H1 (cell line): Measurements from ENCODE around the gene SPTBN4. TPM values are rescaled to one million over a fixed set of nuclear protein-coding genes. Genes with fewer than 3 reads are reported as not detected.

ENCODE experiments used
- CTCF ChIA-PET: fragments of 300-600 bp; sonication (Branson Sonifier 250); formaldehyde crosslinking; loops from one replicate; lab custom pipeline; 2021; ENCODE audit not compliant: partially characterized antibody; lab: Charles Lee
- POLR2A ChIA-PET: fragments of 300-600 bp; sonication (Branson Sonifier 250); formaldehyde crosslinking; loops from one replicate; lab custom pipeline; 2021; ENCODE audit warnings: inconsistent platforms; ENCODE audit not compliant: partially characterized antibody; lab: Charles Lee
- DNase-seq, 2 experiments: peaks; one replicate each; pipeline versions ENCODE4 v3.0.0 to v3.0.0-alpha.2; 2010 to 2022; ENCODE audit warnings: low spot score in 2 of 2, low read depth in 1 of 2, mixed read lengths in 1 of 2
- FAIRE-seq: peaks from 2 replicates; lab custom pipeline; 2011; peaks lifted over from hg19 to GRCh38; lab: Jason Lieb, UNC
- H2AFZ ChIP-seq: 2 replicates; pipeline ENCODE4 v1.8.1; 2012; ENCODE audit warnings: low read length, inconsistent platforms
- H2AK5ac ChIP-seq: 2 replicates; pipeline ENCODE4 v1.6.1; 2013; ENCODE audit warnings: low read depth, low read length
- H2BK120ac ChIP-seq: replicated peaks from 2 replicates; pipeline ENCODE3; 2013; ENCODE audit warnings: low read depth, low read length, inconsistent platforms
- H2BK12ac ChIP-seq: 2 replicates; pipeline ENCODE4 v1.6.1; 2013; ENCODE audit warnings: low read depth, low read length
- H2BK15ac ChIP-seq: 2 replicates; pipeline ENCODE4 v1.6.1; 2013; ENCODE audit warnings: low read length
- H2BK20ac ChIP-seq: 2 replicates; pipeline ENCODE4 v1.6.1; 2013; ENCODE audit warnings: low read length
- H2BK5ac ChIP-seq: 2 replicates; pipeline ENCODE4 v1.6.1; 2013; ENCODE audit warnings: low read depth, low read length
- H3K14ac ChIP-seq: 2 replicates; pipeline ENCODE4 v1.6.1; 2013; ENCODE audit warnings: inconsistent platforms; ENCODE audit not compliant: insufficient read length
- H3K18ac ChIP-seq: 2 replicates; pipeline ENCODE4 v1.6.1; 2013; ENCODE audit warnings: low read length; ENCODE audit errors: extremely low read depth
- H3K23ac ChIP-seq: 2 replicates; pipeline ENCODE4 v1.6.1; 2013; ENCODE audit warnings: inconsistent platforms; ENCODE audit not compliant: insufficient read length
- H3K23me2 ChIP-seq: 2 replicates; pipeline ENCODE4 v1.6.1; 2013; ENCODE audit warnings: low read depth, low read length
- H3K27ac ChIP-seq: 2 replicates; pipeline ENCODE4 v1.6.1; 2011; ENCODE audit warnings: low read depth, low read length, inconsistent platforms
- H3K27me3 ChIP-seq, 4 experiments: replicated peaks in 1 of 4; 1 replicate in 1 of 4; 2 replicates in 3 of 4; pipeline versions ENCODE4 v1.6.1 to v1.8.1; 2011 to 2013; ENCODE audit warnings: low read length in 3 of 4, mild to moderate bottlenecking in 3 of 4, inconsistent platforms in 2 of 4, mixed read lengths in 2 of 4, moderate library complexity in 1 of 4; ENCODE audit not compliant: control insufficient read depth in 3 of 4, insufficient read depth in 3 of 4; ENCODE audit errors: extremely low read depth in 1 of 4
- H3K36me3 ChIP-seq, 4 experiments: 2 replicates each; pipeline versions ENCODE4 v1.6.1 to v1.8.1; 2011 to 2013; ENCODE audit warnings: mild to moderate bottlenecking in 4 of 4, low read length in 3 of 4, moderate library complexity in 2 of 4, control low read depth in 1 of 4, inconsistent platforms in 1 of 4; ENCODE audit not compliant: insufficient read depth in 4 of 4, control insufficient read depth in 2 of 4
- H3K4ac ChIP-seq: replicated peaks from 2 replicates; pipeline ENCODE3; 2013; ENCODE audit warnings: low read length, low read depth, mixed read lengths, inconsistent platforms; ENCODE audit not compliant: insufficient read length
- H3K4me1 ChIP-seq, 4 experiments: replicated peaks in 1 of 4; 1 replicate in 1 of 4; 2 replicates in 3 of 4; pipeline versions ENCODE4 v1.6.1 to v1.8.1; 2011 to 2013; ENCODE audit warnings: low read length in 3 of 4, inconsistent platforms in 2 of 4, mixed read lengths in 1 of 4; ENCODE audit not compliant: insufficient read depth in 4 of 4, control insufficient read depth in 3 of 4
- H3K4me2 ChIP-seq, 2 experiments: 2 replicates each; pipeline versions ENCODE4 v1.6.1 to v1.8.1; 2011 to 2013; ENCODE audit warnings: low read depth in 2 of 2, low read length in 2 of 2, control low read depth in 1 of 2, inconsistent platforms in 1 of 2, mild to moderate bottlenecking in 1 of 2; ENCODE audit not compliant: insufficient read depth in 1 of 2
- H3K4me3 ChIP-seq, 4 experiments: fragments of 200-600, 300-600 bp in 1 of 4; sonication (generic), shearing (Covaris generic), sonication (Bioruptor Twin) in 1 of 4; 2 replicates each; pipeline versions ENCODE4 v1.5.1 to v1.8.1; 2011 to 2016; ENCODE audit warnings: low read length in 4 of 4, low read depth in 3 of 4, control low read depth in 2 of 4, inconsistent platforms in 2 of 4, mild to moderate bottlenecking in 2 of 4, mixed read lengths in 1 of 4, moderate library complexity in 1 of 4; ENCODE audit not compliant: insufficient read depth in 2 of 4; ENCODE audit errors: extremely low read depth in 1 of 4
- H3K56ac ChIP-seq: replicated peaks from 2 replicates; pipeline ENCODE3; 2013; ENCODE audit warnings: low read depth, mild to moderate bottlenecking, mixed read lengths, low read length, inconsistent platforms; ENCODE audit not compliant: insufficient read length
- H3K79me1 ChIP-seq: 2 replicates; pipeline ENCODE4 v1.6.1; 2013; ENCODE audit warnings: low read depth, low read length, control low read depth
- H3K79me2 ChIP-seq, 2 experiments: 2 replicates each; pipeline versions ENCODE4 v1.6.1 to v1.8.1; 2012 to 2013; ENCODE audit warnings: low read length in 2 of 2, mild to moderate bottlenecking in 2 of 2, inconsistent platforms in 1 of 2; ENCODE audit not compliant: insufficient read depth in 2 of 2, control insufficient read depth in 1 of 2
- H3K9ac ChIP-seq, 4 experiments: replicated peaks in 1 of 4; 1 replicate in 1 of 4; 2 replicates in 3 of 4; pipeline versions ENCODE4 v1.6.1 to v1.8.1; 2011 to 2013; ENCODE audit warnings: low read depth in 3 of 4, low read length in 3 of 4, control low read depth in 2 of 4, mild to moderate bottlenecking in 2 of 4, moderate library complexity in 2 of 4, inconsistent platforms in 1 of 4; ENCODE audit errors: extremely low read depth in 1 of 4
- H3K9me3 ChIP-seq, 2 experiments: 2 replicates each; pipeline versions ENCODE4 v1.6.1 to v1.8.1; 2012 to 2013; ENCODE audit warnings: mild to moderate bottlenecking in 2 of 2, moderate library complexity in 2 of 2, control low read depth in 1 of 2, inconsistent platforms in 1 of 2, low read depth in 1 of 2, low read length in 1 of 2, mixed read lengths in 1 of 2; ENCODE audit not compliant: insufficient read depth in 2 of 2
- H4K20me1 ChIP-seq, 2 experiments: replicated peaks in 1 of 2; 2 replicates each; pipeline versions ENCODE3 to v1.8.1; 2011 to 2013; ENCODE audit warnings: inconsistent platforms in 2 of 2, low read length in 2 of 2, mild to moderate bottlenecking in 1 of 2; ENCODE audit not compliant: insufficient read depth in 2 of 2, control insufficient read depth in 1 of 2
- H4K5ac ChIP-seq: 2 replicates; pipeline ENCODE4 v1.6.1; 2013; ENCODE audit warnings: low read length, low read depth, mixed read lengths, inconsistent platforms; ENCODE audit not compliant: insufficient read length
- H4K8ac ChIP-seq: 2 replicates; pipeline ENCODE4 v1.8.0; 2013; ENCODE audit warnings: mild to moderate bottlenecking, moderate library complexity, low read length, inconsistent platforms; ENCODE audit not compliant: insufficient read depth; ENCODE audit errors: extremely low read depth
- H4K91ac ChIP-seq: replicated peaks from 2 replicates; pipeline ENCODE3; 2013; ENCODE audit warnings: low read length, mixed read lengths, inconsistent platforms; ENCODE audit not compliant: insufficient read length
- CHD1 ChIP-seq: IDR thresholded peaks from 2 replicates; pipeline ENCODE4 v1.6.1; 2012; ENCODE audit warnings: low read depth, low read length, improper control_type of control experiment
- KDM4A ChIP-seq: IDR thresholded peaks from one replicate; pipeline ENCODE4 v1.7.1; 2012; ENCODE audit warnings: low read depth, mild to moderate bottlenecking, moderate library complexity, low read length, inconsistent platforms; ENCODE audit not compliant: severe bottlenecking
- POLR2A ChIP-seq, 2 experiments: IDR thresholded peaks; 1 replicate in 1 of 2; 2 replicates in 1 of 2; pipeline ENCODE4 v1.6.1; 2011; ENCODE audit warnings: low read depth in 2 of 2, low read length in 2 of 2, mild to moderate bottlenecking in 2 of 2; ENCODE audit errors: control extremely low read depth in 1 of 2
- RXRA ChIP-seq: IDR thresholded peaks from 2 replicates; pipeline ENCODE4 v1.6.1; 2011; ENCODE audit warnings: low read depth, mild to moderate bottlenecking, low read length, moderate library complexity; ENCODE audit not compliant: insufficient read depth
- TAF7 ChIP-seq: optimal IDR thresholded peaks from 2 replicates; pipeline ENCODE3; 2011; ENCODE audit warnings: low read depth, mild to moderate bottlenecking, inconsistent platforms, low read length, moderate library complexity, borderline replicate concordance
- WGBS, 2 experiments: shearing (Covaris generic) in 1 of 2; methylation state at CpG; one replicate each; pipeline versions ENCODE4 v1.1.6 to v1.1.7; 2013 to 2015; ENCODE audit warnings: low lambda C conversion rate in 2 of 2, mixed read lengths in 2 of 2, inconsistent platforms in 1 of 2, low coverage in 1 of 2, missing lambda C conversion rate in 1 of 2; ENCODE audit not compliant: insufficient replicate concordance in 2 of 2, insufficient coverage in 1 of 2, insufficient read length in 1 of 2; ENCODE audit errors: extremely low coverage in 1 of 2, missing lambda C conversion rate in 1 of 2; 5-methylcytosine and 5-hydroxymethylcytosine counted together
- polyA plus RNA-seq, 7 experiments: library from polyadenylated mRNA; depleted of rRNA in 3 of 7; stranded (reverse) in 5 of 7; unstranded in 2 of 7; fragments of >200 nt in 5 of 7; fragments of 200-250 nt in 2 of 7; gene quantifications; 1 replicate in 5 of 7; 2 replicates in 1 of 7; 4 replicates in 1 of 7; pipeline versions ENCODE4 v1.2.1 to v1.2.3, GENCODE V29; 2011 to 2013; ENCODE audit warnings: missing spikeins in 2 of 7, mixed read lengths in 2 of 7
- total RNA-seq: library from RNA; stranded (reverse); fragmentation: NEBNext Ultra II Directional; extraction: Animal tissue kit (Norgen Biotek cat#: 25700); gene quantifications from 2 replicates; pipeline ENCODE4 v1.2.1, GENCODE V29; 2021
- TF ChIP-seq, protein P1 (sequence below): IDR thresholded peaks from 2 replicates; pipeline ENCODE4 v1.6.1; 2012; ENCODE audit warnings: low read length, inconsistent platforms

Gene SPTBN4
- total and polyA plus RNA-seq, 2 of the 8 experiments (the other 6 are each of a cell fraction or from before 2014, with no cell fraction given), result 1.9 to 3.0 TPM

DNA sequence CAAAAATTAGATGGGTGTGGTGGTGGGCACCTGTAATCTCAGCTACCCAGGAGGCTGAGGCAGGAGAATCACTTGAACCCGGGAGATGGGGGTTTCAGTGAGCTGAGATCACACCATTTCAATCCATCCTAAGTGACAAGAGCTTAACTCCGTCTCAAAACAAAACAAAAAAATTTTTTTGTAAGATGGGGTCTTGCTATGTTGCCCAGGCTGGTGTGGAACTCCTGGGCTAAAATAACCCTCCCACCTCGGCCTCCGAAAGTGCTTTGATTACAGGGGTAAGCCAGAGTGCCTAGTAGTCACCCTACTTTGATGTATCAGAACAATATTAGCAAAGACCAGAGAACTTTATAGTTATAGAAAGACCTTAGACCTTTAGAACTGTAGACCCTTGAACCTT is 7.9 kb downstream of the SPTBN4 start:
- Histone ChIP-seq H3K18ac (no peak overlapping the region), H3K9ac (no peak overlapping the region), H3K79me1 (no peaks in the 10 kb centered on the region), H2BK120ac (no peak overlapping the region), H3K27me3 (peaks cover 0 to 2% (median 0%) of the 10 kb centered on the region in 4 experiments; a peak in 3 of 7 replicates), H3K27ac (no peak overlapping the region), H3K14ac (no peak overlapping the region), H3K23me2 (no peaks in the 10 kb centered on the region), H3K4ac (no peak overlapping the region), H4K8ac (no peak overlapping the region), H3K9me3 (no peaks in the 10 kb centered on the region), H2BK5ac (no peak overlapping the region), H4K5ac (no peak overlapping the region), H3K36me3 (no peaks in the 10 kb centered on the region), H2BK12ac (no peak overlapping the region), H2AK5ac (no peak overlapping the region), H4K91ac (no peak overlapping the region), H3K4me3 (no peak overlapping the region), H2BK15ac (no peak overlapping the region), H3K79me2 (no peaks in the 10 kb centered on the region), H3K56ac (no peak overlapping the region), H2BK20ac (no peak overlapping the region), H3K4me2 (no peak overlapping the region), H4K20me1 (no peaks in the 10 kb centered on the region), H3K4me1 (no peaks in the 10 kb centered on the region), H2AFZ (no peak overlapping the region), H3K23ac (no peak overlapping the region)
- WGBS, 2 experiments, result 91% methylated on average over 4 of the region's 4 CpGs; no CpG with 5 or more reads in 1 of the 2 experiments
- TF ChIP-seq, protein P1, sequence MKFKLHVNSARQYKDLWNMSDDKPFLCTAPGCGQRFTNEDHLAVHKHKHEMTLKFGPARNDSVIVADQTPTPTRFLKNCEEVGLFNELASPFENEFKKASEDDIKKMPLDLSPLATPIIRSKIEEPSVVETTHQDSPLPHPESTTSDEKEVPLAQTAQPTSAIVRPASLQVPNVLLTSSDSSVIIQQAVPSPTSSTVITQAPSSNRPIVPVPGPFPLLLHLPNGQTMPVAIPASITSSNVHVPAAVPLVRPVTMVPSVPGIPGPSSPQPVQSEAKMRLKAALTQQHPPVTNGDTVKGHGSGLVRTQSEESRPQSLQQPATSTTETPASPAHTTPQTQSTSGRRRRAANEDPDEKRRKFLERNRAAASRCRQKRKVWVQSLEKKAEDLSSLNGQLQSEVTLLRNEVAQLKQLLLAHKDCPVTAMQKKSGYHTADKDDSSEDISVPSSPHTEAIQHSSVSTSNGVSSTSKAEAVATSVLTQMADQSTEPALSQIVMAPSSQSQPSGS, result no peak
- TF ChIP-seq TAF7 (no peak), CHD1 (no peak), RXRA (no peak), KDM4A (no peak), POLR2A (IDR thresholded peaks at IDR 0.05; ENCODE audit: control extremely low read depth in 1 of 2, low read depth in 2 of 2, low read length in 2 of 2) (no peak)
- POLR2A ChIA-PET, result interaction anchor here (0.6 kb wide), 1 partner anchor 42 kb away, joined by 5 read pairs; no protein-coding TSS in a partner anchor
- CTCF ChIA-PET, result interaction anchor here (1.9 to 2.3 kb wide), 2 partner anchors 10 kb away, joined by 7 to 10 read pairs; partner anchors contain the start of gene BLVRB
- DNase-seq, result no peak
- FAIRE-seq, result no peak
